NB4 (cell line): ENCODE measurements around the gene ARHGAP15.

Experiments used
- MYC ChIP-seq: IDR thresholded peaks from 2 replicates; pipeline ENCODE4 v1.6.1; 2011; ENCODE audit warnings: low read depth, low read length
- POLR2A ChIP-seq: IDR thresholded peaks from 2 replicates; pipeline ENCODE4 v1.6.1; 2011; ENCODE audit warnings: mild to moderate bottlenecking; ENCODE audit not compliant: insufficient read length; ENCODE audit errors: extremely low read depth
- TF ChIP-seq, protein P1 (sequence below): IDR thresholded peaks from one replicate; pipeline ENCODE4 v1.5.1; 2012; ENCODE audit warnings: low read depth, low read length
- TF ChIP-seq, protein P2 (sequence below): IDR thresholded peaks from 2 replicates; pipeline ENCODE4 v1.6.1; 2011; ENCODE audit warnings: low read depth, low read length

DNA sequence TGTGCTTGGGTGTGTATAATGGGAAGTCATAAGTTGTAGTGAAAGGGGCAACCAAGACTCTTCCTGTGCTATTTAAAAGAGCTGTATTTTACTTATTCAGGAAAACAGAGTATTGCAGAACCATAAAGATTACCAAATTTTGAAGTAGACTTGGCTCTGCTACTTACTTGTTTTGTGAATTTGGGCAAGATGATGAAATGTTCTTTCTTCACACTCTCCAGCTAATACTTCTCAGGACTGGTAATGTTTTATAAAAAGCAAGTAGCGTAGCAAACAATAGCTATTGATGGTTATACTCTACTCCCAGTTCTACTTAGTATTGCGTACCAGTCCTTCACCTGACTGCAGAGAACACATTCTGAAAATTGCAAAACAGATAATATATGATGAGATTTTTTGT is 374.1 kb downstream of the ARHGAP15 start:
- TF ChIP-seq, protein P1, sequence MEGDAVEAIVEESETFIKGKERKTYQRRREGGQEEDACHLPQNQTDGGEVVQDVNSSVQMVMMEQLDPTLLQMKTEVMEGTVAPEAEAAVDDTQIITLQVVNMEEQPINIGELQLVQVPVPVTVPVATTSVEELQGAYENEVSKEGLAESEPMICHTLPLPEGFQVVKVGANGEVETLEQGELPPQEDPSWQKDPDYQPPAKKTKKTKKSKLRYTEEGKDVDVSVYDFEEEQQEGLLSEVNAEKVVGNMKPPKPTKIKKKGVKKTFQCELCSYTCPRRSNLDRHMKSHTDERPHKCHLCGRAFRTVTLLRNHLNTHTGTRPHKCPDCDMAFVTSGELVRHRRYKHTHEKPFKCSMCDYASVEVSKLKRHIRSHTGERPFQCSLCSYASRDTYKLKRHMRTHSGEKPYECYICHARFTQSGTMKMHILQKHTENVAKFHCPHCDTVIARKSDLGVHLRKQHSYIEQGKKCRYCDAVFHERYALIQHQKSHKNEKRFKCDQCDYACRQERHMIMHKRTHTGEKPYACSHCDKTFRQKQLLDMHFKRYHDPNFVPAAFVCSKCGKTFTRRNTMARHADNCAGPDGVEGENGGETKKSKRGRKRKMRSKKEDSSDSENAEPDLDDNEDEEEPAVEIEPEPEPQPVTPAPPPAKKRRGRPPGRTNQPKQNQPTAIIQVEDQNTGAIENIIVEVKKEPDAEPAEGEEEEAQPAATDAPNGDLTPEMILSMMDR = no peak
- TF ChIP-seq POLR2A (no peak), MYC (no peak)
- TF ChIP-seq, protein P2, sequence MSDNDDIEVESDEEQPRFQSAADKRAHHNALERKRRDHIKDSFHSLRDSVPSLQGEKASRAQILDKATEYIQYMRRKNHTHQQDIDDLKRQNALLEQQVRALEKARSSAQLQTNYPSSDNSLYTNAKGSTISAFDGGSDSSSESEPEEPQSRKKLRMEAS = no peak
